ENCODE measurements around the gene CYTIP.
A peak's percentile ranks its signal among the peaks of the same experiment; 100 is the strongest.
"Not testable (repeated sequence)": the region's sequence is repeated elsewhere in the genome, so short reads cannot be mapped to it uniquely, and the experiment has no call there.

CYTIP gene

GRCh38 chr2:157421331-157421944, 22.5 kb downstream of the CYTIP start:
- DNase-seq: no peak

GRCh38 chr2:157420771-157421323, 23.0 kb downstream of the CYTIP start:
- no peak for DNase-seq

DNA sequence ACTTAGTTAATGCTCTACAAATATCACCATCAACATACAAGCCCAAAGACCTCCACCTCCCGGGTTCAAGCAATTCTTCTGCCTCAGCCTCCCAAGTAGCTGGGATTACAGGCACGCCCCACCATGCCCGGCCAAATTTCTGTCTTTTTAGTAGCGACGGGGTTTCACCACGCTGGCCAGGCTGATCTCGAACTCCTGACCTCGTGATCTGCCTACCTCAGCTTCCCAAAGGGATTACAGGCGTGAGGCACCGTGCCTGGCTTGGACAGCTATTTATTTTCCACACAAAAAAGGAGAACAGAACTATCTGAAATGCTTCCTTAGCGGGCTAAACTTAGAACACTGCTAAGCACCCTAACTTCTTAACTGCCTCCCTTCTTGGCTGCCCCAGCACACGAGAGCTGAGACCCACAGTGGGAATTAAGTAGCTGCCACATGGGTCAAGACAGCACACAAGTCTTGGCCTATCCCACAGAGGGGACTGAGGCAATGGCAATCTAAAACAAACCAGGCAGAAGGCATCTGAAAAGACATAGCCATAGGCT, 24.8 kb downstream of the CYTIP start:
- DNase-seq: no peak

DNA sequence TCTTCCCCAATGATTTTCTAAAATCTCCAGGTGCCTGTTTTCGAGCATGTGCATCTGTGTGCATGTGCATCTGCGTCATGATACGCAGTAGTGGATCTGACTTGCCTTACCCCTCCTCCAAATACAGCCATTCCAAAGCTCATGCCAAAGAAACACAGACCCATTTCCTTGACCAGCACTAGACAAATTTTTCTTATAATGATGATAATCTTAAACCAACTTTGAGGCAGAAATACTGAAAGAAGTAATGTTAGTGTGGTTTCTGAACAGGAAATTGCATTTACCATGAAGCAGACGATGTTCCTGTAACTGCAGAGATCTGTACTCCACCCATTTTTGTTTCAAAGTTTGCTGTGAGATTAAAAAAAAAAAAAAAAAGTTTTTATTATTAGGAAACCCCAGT, 25.6 kb downstream of the CYTIP start:
- DNase-seq: no peak

DNA sequence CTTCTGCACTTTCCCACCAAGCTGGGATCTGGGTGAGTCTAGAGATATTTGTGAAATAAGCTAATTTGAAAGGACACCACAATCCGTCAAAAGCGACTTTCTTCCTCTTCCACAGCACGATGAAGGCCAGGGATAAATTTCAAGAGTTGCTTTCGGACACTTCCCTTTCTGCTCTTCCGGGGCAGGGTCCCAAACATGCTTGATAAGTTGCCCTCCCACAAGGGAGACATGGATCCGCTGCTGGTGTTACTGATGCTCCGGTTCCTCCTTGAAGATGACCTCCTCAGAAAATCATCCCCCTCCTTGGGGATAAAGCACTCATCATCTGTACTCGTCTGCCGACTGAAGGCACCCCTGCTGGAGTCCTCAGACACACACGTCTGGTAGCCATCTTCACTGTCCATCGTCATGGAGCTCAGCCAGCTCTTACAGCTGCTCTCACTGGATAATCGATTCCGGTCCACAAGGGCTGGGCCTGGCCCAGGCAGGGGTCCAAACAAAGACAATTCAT, 28.2 kb downstream of the CYTIP start:
- no peak for DNase-seq

GRCh38 chr2:157414050-157414449, 29.8 kb downstream of the CYTIP start:
- no peak for DNase-seq

- peak in 2 of 4 experiments; percentile 10 to 16 for DNase-seq
Measured at GRCh38 chr2:157413326-157414035, 30.4 kb downstream of the CYTIP start.

GRCh38 chr2:157411624-157412336, 32.1 kb downstream of the CYTIP start:
- no peak for DNase-seq

DNA sequence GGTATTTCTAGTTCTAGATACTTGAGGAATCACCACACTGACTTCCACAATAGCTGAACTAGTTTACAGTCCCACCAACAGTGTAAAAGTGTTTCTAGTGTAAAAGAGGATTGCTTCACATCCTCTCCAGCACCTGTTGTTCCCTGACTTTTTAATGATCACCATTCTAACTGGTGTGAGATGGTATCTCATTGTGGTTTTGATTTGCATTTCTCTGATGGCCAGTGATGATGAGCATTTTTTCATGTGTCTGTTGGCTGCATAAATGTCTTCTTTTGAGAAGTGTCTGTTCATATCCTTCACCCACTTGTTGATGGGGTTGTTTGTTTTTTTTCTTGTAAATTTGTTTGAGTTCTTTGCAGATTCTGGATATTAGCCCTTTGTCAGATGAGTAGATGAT, 38.5 kb downstream of the CYTIP start:
- not testable (repeated sequence) for DNase-seq

DNA sequence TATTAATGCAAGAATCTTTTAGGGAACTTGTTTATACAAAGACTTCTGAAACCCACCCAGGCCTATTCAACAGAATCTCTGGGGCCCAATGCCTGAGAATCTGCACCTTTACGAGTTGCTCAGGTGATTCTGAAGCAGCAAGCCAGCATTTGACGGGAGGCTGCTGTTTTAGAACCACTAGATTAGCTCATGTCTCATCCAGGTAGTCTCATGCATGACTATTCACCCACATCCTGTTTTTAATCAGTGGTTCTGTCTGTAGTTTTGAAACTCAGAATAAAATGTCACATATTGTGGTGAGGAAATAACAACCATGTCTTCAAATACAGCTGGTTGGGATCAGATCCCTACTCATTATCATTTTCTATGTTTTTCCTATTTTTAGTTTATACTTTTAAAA, 39.5 kb downstream of the CYTIP start:
- DNase-seq: peak in 3 of 4 experiments; percentile 21 to 47 (median 30)

- DNase-seq: peak in 1 of 4 experiments; percentile 8
Measured at GRCh38 chr2:157402801-157403485, 40.9 kb downstream of the CYTIP start.

GRCh38 chr2:157395811-157396210, 48.1 kb downstream of the CYTIP start:
- no peak for DNase-seq

- DNase-seq: no peak
Measured at GRCh38 chr2:157394928-157395327, 49.0 kb downstream of the CYTIP start.

DNA sequence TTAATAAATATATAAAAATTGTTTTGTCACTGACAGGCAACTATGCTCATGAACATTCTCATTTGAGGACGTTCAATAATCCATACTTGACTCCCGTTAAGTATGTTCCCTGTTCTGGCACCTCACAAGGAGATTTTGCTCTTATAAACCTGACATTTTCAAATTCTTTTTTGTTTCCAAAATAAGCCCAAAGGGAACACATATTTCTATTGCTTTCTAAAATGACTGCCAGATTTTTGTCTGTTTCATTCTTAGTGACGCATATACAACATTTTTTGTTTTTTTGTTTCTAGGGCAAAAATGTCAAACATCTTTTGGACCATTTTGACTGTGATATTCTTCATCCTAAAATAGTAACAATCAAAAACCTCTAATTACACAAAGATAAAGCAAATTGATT, 50.5 kb downstream of the CYTIP start:
- no peak for DNase-seq

- DNase-seq: no peak
Measured at GRCh38 chr2:157388827-157389226, 55.1 kb downstream of the CYTIP start.

DNA sequence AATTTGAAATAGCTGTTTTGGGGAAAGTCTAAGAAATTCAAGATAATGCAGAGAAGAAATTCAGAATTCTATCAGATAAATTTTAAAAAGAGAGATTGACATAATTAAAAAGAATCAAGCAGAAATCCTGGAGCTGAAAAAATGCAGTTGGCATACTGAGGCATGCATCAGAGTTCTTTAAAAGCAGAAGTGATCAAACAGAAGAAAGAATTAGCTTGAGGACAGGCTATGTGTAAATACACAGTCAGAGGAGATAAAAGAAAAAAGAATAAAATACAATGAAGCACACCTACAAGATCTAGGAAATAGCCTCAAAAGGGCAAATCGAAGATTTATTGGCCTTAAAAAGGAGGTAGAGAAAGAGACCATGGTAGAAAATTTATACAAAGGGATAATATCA, 57.1 kb downstream of the CYTIP start:
- DNase-seq: no peak

DNA sequence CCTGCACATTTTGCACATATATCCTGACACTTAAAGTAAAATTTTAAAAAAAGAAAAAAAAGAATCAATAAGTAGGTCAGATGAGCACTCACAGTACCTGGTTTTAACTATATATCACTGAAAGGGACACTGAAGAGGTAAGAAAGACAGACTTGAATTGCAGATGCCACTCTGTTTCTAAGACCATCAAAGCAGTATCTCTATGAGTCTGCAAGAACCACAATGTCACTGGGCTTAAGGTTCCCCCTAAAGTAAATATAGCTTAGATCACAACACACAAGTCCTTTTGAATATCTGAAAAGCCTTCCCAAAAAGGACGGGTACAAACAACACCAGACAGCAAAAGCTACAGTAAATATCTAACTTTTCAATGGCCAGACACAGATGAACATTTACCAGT, 57.6 kb downstream of the CYTIP start:
- no peak for DNase-seq

DNA sequence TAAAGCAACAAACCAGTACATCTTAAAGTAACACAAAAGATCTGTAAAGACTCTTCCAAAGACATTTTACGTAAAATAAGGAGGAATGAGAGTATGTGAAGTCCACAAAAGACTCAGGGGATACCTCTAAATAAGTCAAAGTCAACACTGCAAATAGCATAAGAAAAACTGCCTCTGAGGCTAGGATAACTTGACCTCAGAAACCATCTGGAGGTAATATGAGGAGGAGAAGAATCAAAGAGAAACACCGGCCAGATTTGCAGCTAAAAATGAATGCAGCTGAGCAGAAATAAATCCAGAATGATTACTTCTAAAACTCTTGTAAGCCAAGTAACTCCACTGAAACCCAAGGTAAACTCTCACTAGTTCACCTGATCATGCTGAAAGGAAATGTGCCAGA, 66.0 kb downstream of the CYTIP start:
- no peak for DNase-seq

DNA sequence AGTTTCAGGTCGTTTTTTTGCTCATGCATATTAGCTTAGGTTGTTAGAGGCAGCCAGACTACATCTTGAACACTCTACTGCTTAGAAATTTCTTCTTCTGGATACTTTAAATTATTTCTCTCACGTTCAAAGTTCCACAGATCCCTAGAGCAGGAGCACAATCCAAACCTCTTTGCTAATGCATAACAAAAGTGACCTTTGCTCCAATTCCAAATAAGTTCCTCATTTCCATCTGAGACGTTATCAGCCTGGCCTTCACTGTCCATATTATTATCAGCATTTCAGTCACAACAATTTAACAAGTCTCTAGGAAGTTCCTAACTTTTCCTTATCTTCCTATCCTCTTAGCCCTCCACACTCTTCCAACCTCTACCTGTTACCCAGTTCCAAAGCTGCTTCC, 67.8 kb downstream of the CYTIP start:
- DNase-seq: no peak

DNA sequence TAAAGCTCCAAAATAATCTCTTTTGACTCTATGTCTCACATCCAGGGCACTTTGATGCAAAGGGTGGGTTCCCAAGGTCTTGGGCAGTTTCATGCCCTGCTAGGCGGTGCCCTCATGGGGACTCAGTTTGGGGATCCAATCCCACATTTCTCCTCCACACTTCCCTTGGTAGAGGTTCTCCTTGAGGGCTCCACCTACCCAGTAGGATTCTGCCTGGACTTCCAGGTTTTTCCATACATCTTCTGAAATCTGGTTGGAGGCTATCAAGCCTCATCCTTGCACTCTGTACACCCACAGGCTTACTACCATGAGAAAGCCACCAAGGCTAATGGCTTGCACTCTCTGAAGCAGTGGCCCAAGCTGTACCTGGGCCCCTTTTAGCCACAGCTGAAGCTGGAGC, 68.5 kb downstream of the CYTIP start:
- no peak for DNase-seq

DNA sequence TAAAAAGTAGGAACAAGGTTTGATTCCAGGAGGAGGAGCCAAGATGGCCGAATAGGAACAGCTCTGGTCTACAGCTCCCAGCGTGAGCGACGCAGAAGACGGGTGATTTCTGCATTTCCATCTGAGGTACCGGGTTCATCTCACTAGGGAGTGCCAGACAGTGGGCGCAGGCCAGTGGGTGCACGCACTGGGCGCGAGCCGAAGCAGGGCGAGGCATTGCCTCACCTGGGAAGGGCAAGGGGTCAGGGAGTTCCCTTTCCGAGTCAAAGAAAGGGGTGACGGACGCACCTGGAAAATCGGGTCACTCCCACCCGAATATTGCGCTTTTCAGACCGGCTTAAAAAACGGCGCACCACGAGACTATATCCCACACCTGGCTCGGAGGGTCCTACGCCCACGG, 75.4 kb downstream of the CYTIP start:
- DNase-seq: not testable (repeated sequence)

- no peak for DNase-seq
Measured at GRCh38 chr2:157367704-157368103, 76.2 kb downstream of the CYTIP start.
